ENCODE data around the gene RASL12.
"Not testable (repeated sequence)": the region's sequence is repeated elsewhere in the genome, so short reads cannot be mapped to it uniquely, and the experiment has no call there.

RASL12 gene

DNA sequence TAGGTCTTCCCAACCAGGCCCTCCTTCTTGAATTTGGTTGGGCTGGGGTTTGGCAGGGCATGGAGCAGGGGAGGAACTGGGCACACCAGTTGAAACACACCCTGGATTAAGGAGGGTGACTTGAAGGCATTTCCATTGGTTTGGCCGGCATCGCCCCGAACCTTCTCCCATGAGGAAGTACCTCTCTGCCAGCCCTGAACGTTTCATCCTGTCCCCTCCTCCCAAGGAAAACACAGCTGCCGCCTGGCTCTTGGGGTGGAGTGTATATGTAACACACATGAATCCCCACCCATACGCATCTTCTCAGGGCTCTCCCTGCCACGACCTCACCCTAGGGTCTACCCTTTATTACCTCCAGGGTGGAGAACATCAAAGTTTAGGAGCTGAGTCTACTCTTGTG is 32.7 kb upstream of the RASL12 start:
- Histone ChIP-seq H2AFZ (ENCODE audit: low read depth, low read length, severe bottlenecking) (no peak overlapping the region), H3K9me3 (ENCODE audit: insufficient read depth, low read length) (no peaks in the 10 kb centered on the region), H3K9me2 (replicated peaks; ENCODE audit: insufficient read depth, low read length) (no peaks in the 10 kb centered on the region), H3K79me2 (ENCODE audit: insufficient read depth, low read length) (no peaks in the 10 kb centered on the region), H3K27ac (ENCODE audit: low read depth, low read length) (no peak overlapping the region), H3K4me2 (ENCODE audit: low read depth, low read length, poor library complexity, severe bottlenecking) (no peak overlapping the region), H3K9ac (ENCODE audit: low read length) (no peak overlapping the region), H3K27me3 (ENCODE audit: low read length) (no peaks in the 10 kb centered on the region), H3K4me3 (ENCODE audit: insufficient read depth, low read length, poor library complexity, severe bottlenecking) (no peak overlapping the region), H4K20me1 (ENCODE audit: low read depth, low read length) (no peaks in the 10 kb centered on the region), H3K36me3 (ENCODE audit: low read length) (no peaks in the 10 kb centered on the region), H3F3A (ENCODE audit: insufficient read depth) (no peaks in the 10 kb centered on the region)
- no peak for TF ChIP-seq EZH2phosphoT487 (conservative IDR thresholded peaks at IDR 0.05; ENCODE audit: low read length)
- TF ChIP-seq, protein P1, sequence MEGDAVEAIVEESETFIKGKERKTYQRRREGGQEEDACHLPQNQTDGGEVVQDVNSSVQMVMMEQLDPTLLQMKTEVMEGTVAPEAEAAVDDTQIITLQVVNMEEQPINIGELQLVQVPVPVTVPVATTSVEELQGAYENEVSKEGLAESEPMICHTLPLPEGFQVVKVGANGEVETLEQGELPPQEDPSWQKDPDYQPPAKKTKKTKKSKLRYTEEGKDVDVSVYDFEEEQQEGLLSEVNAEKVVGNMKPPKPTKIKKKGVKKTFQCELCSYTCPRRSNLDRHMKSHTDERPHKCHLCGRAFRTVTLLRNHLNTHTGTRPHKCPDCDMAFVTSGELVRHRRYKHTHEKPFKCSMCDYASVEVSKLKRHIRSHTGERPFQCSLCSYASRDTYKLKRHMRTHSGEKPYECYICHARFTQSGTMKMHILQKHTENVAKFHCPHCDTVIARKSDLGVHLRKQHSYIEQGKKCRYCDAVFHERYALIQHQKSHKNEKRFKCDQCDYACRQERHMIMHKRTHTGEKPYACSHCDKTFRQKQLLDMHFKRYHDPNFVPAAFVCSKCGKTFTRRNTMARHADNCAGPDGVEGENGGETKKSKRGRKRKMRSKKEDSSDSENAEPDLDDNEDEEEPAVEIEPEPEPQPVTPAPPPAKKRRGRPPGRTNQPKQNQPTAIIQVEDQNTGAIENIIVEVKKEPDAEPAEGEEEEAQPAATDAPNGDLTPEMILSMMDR (IDR thresholded peaks at IDR 0.05; ENCODE audit: insufficient read depth, low read length, poor library complexity, severe bottlenecking): no peak

DNA sequence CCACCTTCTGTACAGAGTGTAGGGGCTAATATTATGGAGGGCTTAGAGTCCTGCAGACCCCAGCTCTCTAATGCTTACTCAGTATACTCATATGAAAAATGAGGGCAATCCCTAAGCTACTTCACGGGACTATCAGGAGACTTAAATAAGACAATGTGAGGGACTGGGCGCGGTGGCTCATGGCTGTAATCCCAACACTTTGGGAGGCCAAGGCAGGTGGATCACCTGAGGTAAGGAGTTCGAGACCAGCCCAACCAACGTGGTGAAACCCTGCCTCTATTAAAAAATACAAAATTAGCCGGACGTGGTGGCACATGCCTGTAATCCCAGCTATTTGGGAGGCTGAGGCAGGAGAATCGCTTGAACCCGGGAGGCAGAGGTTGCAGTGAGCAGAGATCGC is 32.0 kb upstream of the RASL12 start:
- H3K9ac ChIP-seq (ENCODE audit: low read length); H3K4me3 ChIP-seq (ENCODE audit: insufficient read depth, low read length, poor library complexity, severe bottlenecking); H3K9me3 ChIP-seq (ENCODE audit: insufficient read depth, low read length); H3K27ac ChIP-seq (ENCODE audit: low read depth, low read length); H3K9me2 ChIP-seq (replicated peaks; ENCODE audit: insufficient read depth, low read length); H3K79me2 ChIP-seq (ENCODE audit: insufficient read depth, low read length); H2AFZ ChIP-seq (ENCODE audit: low read depth, low read length, severe bottlenecking); H3K27me3 ChIP-seq (ENCODE audit: low read length); H3K36me3 ChIP-seq (ENCODE audit: low read length); H3K4me2 ChIP-seq (ENCODE audit: low read depth, low read length, poor library complexity, severe bottlenecking); H4K20me1 ChIP-seq (ENCODE audit: low read depth, low read length); H3F3A ChIP-seq (ENCODE audit: insufficient read depth): not testable (repeated sequence)

DNA sequence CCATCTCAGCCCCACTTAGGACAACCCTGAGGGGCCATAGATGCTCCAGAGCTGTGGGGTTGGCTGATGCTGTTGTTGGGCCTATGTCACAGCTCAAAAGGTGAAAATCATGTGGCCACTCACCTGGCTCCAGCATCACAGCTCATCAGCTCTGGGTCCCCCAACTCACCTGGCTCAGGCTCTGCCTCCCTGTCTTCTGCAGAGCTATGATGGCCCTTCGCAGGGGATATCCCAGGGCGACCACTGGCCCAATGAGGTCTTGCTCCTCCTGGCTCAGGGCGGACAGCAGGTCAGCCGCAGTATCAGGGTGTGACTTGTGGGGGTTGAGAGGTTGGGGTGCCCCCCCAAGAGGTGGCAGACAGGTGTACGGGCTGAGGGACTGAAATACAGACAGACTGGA is 31.5 kb upstream of the RASL12 start:
- Histone ChIP-seq H4K20me1 (ENCODE audit: low read depth, low read length) (no peaks in the 10 kb centered on the region), H3K27me3 (ENCODE audit: low read length) (no peaks in the 10 kb centered on the region), H3K4me3 (ENCODE audit: insufficient read depth, low read length, poor library complexity, severe bottlenecking) (no peak overlapping the region), H3K9ac (ENCODE audit: low read length) (no peak overlapping the region), H3K9me2 (replicated peaks; ENCODE audit: insufficient read depth, low read length) (no peaks in the 10 kb centered on the region), H3K79me2 (ENCODE audit: insufficient read depth, low read length) (no peaks in the 10 kb centered on the region), H3K27ac (ENCODE audit: low read depth, low read length) (no peak overlapping the region), H3K4me2 (ENCODE audit: low read depth, low read length, poor library complexity, severe bottlenecking) (no peak overlapping the region), H3K9me3 (ENCODE audit: insufficient read depth, low read length) (no peaks in the 10 kb centered on the region), H2AFZ (ENCODE audit: low read depth, low read length, severe bottlenecking) (no peak overlapping the region), H3F3A (ENCODE audit: insufficient read depth) (no peaks in the 10 kb centered on the region), H3K36me3 (ENCODE audit: low read length) (no peaks in the 10 kb centered on the region)
- no peak for TF ChIP-seq EZH2phosphoT487 (conservative IDR thresholded peaks at IDR 0.05; ENCODE audit: low read length)
- TF ChIP-seq, protein P1 (IDR thresholded peaks at IDR 0.05; ENCODE audit: insufficient read depth, low read length, poor library complexity, severe bottlenecking): no peak

DNA sequence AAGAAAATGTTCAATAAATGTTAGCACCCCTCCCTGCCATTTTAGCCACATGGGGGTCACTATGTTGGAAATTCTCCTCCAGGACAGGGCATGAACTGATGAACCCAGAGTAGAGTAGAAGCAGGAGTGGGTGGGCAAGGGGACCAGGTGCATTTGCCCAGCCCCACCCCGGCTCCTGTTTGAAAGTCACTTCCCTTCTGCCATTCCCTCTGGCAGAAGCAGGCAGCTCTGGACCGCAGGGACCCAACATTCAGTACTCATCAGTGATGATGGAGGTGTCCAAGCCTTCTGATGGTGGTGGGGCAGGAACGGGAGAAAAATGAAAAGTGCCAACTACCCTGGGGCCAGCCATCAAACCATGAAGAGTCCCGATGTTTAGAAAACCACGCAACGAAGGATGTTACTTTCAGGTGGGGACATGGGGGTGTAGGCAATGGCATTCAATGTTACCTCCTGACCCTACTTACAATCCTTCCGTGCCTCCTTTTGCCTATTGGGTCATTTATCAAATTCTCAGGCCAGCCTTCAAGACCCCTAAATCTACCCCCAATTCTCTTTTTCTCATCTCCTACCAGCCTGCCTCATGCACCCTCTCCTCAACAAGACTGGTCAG is 30.0 kb upstream of the RASL12 start:
- H3K9ac ChIP-seq (ENCODE audit: low read length): no peak overlapping the region
- H3F3A ChIP-seq (ENCODE audit: insufficient read depth): no peaks in the 10 kb centered on the region
- TF ChIP-seq, protein P1 (IDR thresholded peaks at IDR 0.05; ENCODE audit: insufficient read depth, low read length, poor library complexity, severe bottlenecking): no peak
- TF ChIP-seq EZH2phosphoT487 (conservative IDR thresholded peaks at IDR 0.05; ENCODE audit: low read length): no peak
- no peaks in the 10 kb centered on the region for H3K27me3 ChIP-seq (ENCODE audit: low read length)
- H3K36me3 ChIP-seq (ENCODE audit: low read length): no peaks in the 10 kb centered on the region
- no peaks in the 10 kb centered on the region for H4K20me1 ChIP-seq (ENCODE audit: low read depth, low read length)
- H3K4me3 ChIP-seq (ENCODE audit: insufficient read depth, low read length, poor library complexity, severe bottlenecking): no peak overlapping the region
- no peak overlapping the region for H3K27ac ChIP-seq (ENCODE audit: low read depth, low read length)
- no peaks in the 10 kb centered on the region for H3K79me2 ChIP-seq (ENCODE audit: insufficient read depth, low read length)
- no peaks in the 10 kb centered on the region for H3K9me3 ChIP-seq (ENCODE audit: insufficient read depth, low read length)
- H3K9me2 ChIP-seq (replicated peaks; ENCODE audit: insufficient read depth, low read length): no peaks in the 10 kb centered on the region
- no peak overlapping the region for H2AFZ ChIP-seq (ENCODE audit: low read depth, low read length, severe bottlenecking)
- H3K4me2 ChIP-seq (ENCODE audit: low read depth, low read length, poor library complexity, severe bottlenecking): no peak overlapping the region
